ENCODE results near the gene VDAC2. TPM values are rescaled to one million over a fixed set of nuclear protein-coding genes. Genes with fewer than 3 reads are reported as not detected.
A peak's percentile ranks its signal among the peaks of the same experiment; 100 is the strongest.

The VDAC2 gene
- total and polyA plus RNA-seq, 10 of the 15 experiments (the other 5 are each of a cell fraction or from before 2014, with no cell fraction given) = 73.4 to 294 (median 146) TPM

GRCh38 chr10:75234683-75235374 is 24.2 kb downstream of the VDAC2 start (continued):
- no peak for TF ChIP-seq SKIL (IDR thresholded peaks at IDR 0.05; ENCODE audit: low read depth, poor library complexity, severe bottlenecking)
- peak; percentile 7 to 12 (median 7); a peak in 2 of 6 replicates for TF ChIP-seq CTCF (IDR thresholded peaks at IDR 0.05 in 2 of 3, conservative IDR thresholded peaks at IDR 0.05 in 1 of 3; ENCODE audit: control insufficient read depth in 2 of 3, extremely low read depth in 1 of 3, insufficient read depth in 1 of 3, low read depth in 3 of 3, low read length in 3 of 3)
- no peak for TF ChIP-seq CBX3 (IDR thresholded peaks at IDR 0.05; ENCODE audit: borderline replicate concordance, low read depth)
- peak; percentile 11; the same call in 1 of the 2 replicates for TF ChIP-seq DPF2 (IDR thresholded peaks at IDR 0.05)
- no peak for TF ChIP-seq NR2C1 (IDR thresholded peaks at IDR 0.05)
- TF ChIP-seq ZNF24 (IDR thresholded peaks at IDR 0.05) = no peak
- no peak for TF ChIP-seq CHD1 (IDR thresholded peaks at IDR 0.05; ENCODE audit: low read depth, low read length)
- no peak for TF ChIP-seq SUPT20H (IDR thresholded peaks at IDR 0.05; ENCODE audit: borderline replicate concordance, control insufficient read depth, low read depth, low read length)
- no peak for TF ChIP-seq CBX5 (IDR thresholded peaks at IDR 0.05; ENCODE audit: low read depth)
